Measurements from ENCODE around the gene PWP1. TPM values are rescaled to one million over a fixed set of nuclear protein-coding genes. Genes with fewer than 3 reads are reported as not detected.

Gene PWP1
- total RNA-seq, 4 donors from 2014 or later = 39.7 to 98.7 (median 49.6) TPM

DNA sequence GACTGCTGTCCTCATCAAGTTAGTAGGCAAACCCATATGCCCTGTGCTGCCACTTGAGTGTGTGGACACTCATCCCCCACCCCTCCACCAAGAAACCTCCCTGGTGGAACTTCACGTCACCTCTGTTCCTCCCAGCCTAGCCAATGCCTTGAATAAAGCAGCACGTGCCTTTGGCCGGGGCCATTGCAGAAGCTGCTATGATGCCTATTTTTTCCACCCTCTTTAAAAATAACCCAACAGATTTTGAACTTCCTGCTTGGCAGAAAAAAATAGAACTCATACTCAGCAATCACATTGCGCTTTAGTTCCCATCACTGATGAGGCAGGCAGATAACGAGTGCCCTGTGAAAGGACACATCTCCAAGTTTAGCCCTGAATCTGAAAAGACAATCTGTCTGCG is 23.1 kb upstream of the PWP1 start:
- 53% methylated on average over 6 of the region's 6 CpGs for WGBS
- H3K27me3 ChIP-seq = peaks cover 0 to 58% (median 0%) of the 10 kb centered on the region in 4 donors
- H3K9me3 ChIP-seq = no peaks in the 10 kb centered on the region
- no peak overlapping the region for H3K27ac ChIP-seq (replicated peaks in 1 of 4)
- no peak overlapping the region for H3K4me3 ChIP-seq
- intact Hi-C loops (cut with DNase I) = no loop called here
- DNase-seq (ENCODE audit: extremely low spot score) = no peak
- H3K4me1 ChIP-seq = no peaks in the 10 kb centered on the region
- H3K36me3 ChIP-seq = no peaks in the 10 kb centered on the region
- no peak for TF ChIP-seq POLR2A (IDR thresholded peaks at IDR 0.05; ENCODE audit: low read depth)
- no peak for TF ChIP-seq EP300 (IDR thresholded peaks at IDR 0.05)
- TF ChIP-seq POLR2AphosphoS5 (IDR thresholded peaks at IDR 0.05) = no peak
- TF ChIP-seq, protein P1, sequence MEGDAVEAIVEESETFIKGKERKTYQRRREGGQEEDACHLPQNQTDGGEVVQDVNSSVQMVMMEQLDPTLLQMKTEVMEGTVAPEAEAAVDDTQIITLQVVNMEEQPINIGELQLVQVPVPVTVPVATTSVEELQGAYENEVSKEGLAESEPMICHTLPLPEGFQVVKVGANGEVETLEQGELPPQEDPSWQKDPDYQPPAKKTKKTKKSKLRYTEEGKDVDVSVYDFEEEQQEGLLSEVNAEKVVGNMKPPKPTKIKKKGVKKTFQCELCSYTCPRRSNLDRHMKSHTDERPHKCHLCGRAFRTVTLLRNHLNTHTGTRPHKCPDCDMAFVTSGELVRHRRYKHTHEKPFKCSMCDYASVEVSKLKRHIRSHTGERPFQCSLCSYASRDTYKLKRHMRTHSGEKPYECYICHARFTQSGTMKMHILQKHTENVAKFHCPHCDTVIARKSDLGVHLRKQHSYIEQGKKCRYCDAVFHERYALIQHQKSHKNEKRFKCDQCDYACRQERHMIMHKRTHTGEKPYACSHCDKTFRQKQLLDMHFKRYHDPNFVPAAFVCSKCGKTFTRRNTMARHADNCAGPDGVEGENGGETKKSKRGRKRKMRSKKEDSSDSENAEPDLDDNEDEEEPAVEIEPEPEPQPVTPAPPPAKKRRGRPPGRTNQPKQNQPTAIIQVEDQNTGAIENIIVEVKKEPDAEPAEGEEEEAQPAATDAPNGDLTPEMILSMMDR (IDR thresholded peaks at IDR 0.05) = no peak

DNA sequence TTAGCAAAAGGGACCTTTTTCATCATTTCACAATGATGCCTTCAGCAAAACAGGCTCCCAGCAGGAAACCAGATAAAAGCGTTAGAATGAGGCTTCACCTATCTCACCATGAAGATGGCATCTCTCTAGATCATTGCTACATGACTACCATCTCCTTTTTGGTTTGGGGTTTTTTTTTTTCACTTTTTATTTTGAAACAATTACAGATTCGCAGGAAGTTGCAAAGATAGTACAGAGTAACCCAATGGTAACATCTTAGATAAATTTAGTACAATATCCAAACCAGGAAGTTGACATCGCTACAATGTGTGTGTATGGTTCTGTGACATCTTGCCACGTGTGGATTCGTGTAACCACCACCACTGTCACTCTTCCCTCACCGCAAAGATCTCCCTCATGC is 22.3 kb upstream of the PWP1 start:
- no peaks in the 10 kb centered on the region for H3K4me1 ChIP-seq
- no peaks in the 10 kb centered on the region for H3K36me3 ChIP-seq
- TF ChIP-seq POLR2AphosphoS5 (IDR thresholded peaks at IDR 0.05) (no peak), POLR2A (IDR thresholded peaks at IDR 0.05; ENCODE audit: low read depth) (no peak), EP300 (IDR thresholded peaks at IDR 0.05) (no peak)
- TF ChIP-seq, protein P1 (IDR thresholded peaks at IDR 0.05) = no peak
- no peak for DNase-seq (ENCODE audit: extremely low spot score)
- no peaks in the 10 kb centered on the region for H3K9me3 ChIP-seq
- intact Hi-C loops (cut with DNase I) = no loop called here
- peaks cover 0 to 59% (median 0%) of the 10 kb centered on the region in 4 donors for H3K27me3 ChIP-seq
- no peak overlapping the region for H3K27ac ChIP-seq (replicated peaks in 1 of 4)
- H3K4me3 ChIP-seq = no peak overlapping the region
- WGBS = 70% methylated on average over 6 of the region's 6 CpGs

DNA sequence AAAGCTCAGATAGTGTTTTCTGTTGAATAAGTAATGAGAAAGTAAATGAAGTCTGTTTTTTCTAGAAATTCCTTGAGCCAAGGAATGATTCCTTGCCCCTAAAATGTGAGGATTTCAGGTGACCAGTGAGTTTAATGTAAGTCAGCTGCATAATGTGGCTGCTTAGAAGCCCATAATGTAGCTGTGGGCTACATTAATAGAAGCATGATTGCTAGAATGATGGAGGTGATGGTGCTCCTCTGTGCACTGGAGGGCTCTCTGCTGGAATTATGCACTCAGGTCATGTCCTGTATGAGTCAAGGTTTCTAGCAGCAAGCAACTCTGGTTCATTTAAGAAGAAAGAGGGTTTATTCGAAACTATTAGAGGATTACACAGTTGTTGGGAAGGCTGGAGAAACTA is 19.6 kb upstream of the PWP1 start:
- H3K4me1 ChIP-seq = no peaks in the 10 kb centered on the region
- H3K27ac ChIP-seq (replicated peaks in 1 of 4) = no peak overlapping the region
- H3K9me3 ChIP-seq = no peaks in the 10 kb centered on the region
- H3K36me3 ChIP-seq = no peaks in the 10 kb centered on the region
- TF ChIP-seq, protein P1 (IDR thresholded peaks at IDR 0.05) = no peak
- no peak for TF ChIP-seq EP300 (IDR thresholded peaks at IDR 0.05)
- TF ChIP-seq POLR2A (IDR thresholded peaks at IDR 0.05; ENCODE audit: low read depth) = no peak
- H3K27me3 ChIP-seq = peaks cover 0 to 76% (median 0%) of the 10 kb centered on the region in 4 donors
- DNase-seq (ENCODE audit: extremely low spot score) = no peak
- H3K4me3 ChIP-seq = no peak overlapping the region
- intact Hi-C loops (cut with DNase I) = no loop called here
- WGBS = 95% methylated on average over 1 of the region's 1 CpG

DNA sequence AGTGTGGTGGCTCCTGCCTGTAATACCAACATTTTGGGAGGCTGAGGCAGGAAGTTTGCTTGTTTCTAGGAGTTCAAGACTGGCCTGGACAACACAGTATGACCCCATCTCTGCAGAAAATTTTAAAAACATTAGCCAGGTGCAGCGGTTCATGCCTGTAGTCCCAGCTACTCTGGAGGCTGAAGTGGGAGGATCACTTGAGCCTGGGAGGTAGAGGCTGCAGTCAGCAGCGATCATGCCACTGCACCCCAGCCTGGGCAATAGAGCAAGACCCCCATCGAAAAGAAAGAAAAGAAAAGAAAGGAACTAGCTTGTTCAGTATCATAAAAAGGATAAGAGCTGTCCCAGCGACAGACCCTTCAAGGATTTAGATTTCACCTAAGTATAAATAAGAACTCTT is 18.1 kb upstream of the PWP1 start:
- peaks cover 0 to 79% (median 0%) of the 10 kb centered on the region in 4 donors for H3K27me3 ChIP-seq
- intact Hi-C loops (cut with DNase I) = no loop called here
- no peaks in the 10 kb centered on the region for H3K36me3 ChIP-seq
- no peaks in the 10 kb centered on the region for H3K4me1 ChIP-seq
- no peak overlapping the region for H3K27ac ChIP-seq (replicated peaks in 1 of 4)
- no peak for DNase-seq (ENCODE audit: extremely low spot score)
- TF ChIP-seq POLR2AphosphoS5 (IDR thresholded peaks at IDR 0.05) (no peak), EP300 (IDR thresholded peaks at IDR 0.05) (no peak), POLR2A (IDR thresholded peaks at IDR 0.05; ENCODE audit: low read depth) (no peak)
- TF ChIP-seq, protein P1 (IDR thresholded peaks at IDR 0.05) = no peak
- H3K9me3 ChIP-seq = no peaks in the 10 kb centered on the region
- H3K4me3 ChIP-seq = no peak overlapping the region
- WGBS = 77% methylated on average over 4 of the region's 4 CpGs

Data from esophagus muscularis mucosa (tissue), 4 donors.